ENCODE results near the gene TRNAU1AP.
"Not testable (repeated sequence)": the region's sequence is repeated elsewhere in the genome, so short reads cannot be mapped to it uniquely, and the experiment has no call there.

Gene TRNAU1AP

GRCh38 chr1:28530456-28530855 lies 22.4 kb upstream of the TRNAU1AP start:
- Histone ChIP-seq H3K4me3 (ENCODE audit: low read length) (no peak overlapping the region), H3K36me3 (ENCODE audit: control insufficient read depth, insufficient read depth, low read length) (no peaks in the 10 kb centered on the region), H3K9me3 (ENCODE audit: control insufficient read depth, low read length) (no peaks in the 10 kb centered on the region), H3K27me3 (ENCODE audit: control insufficient read depth, insufficient read depth, low read length) (no peaks in the 10 kb centered on the region), H3K4me1 (ENCODE audit: control insufficient read depth, insufficient read depth, low read length) (no peaks in the 10 kb centered on the region), H3K9ac (ENCODE audit: low read length) (no peak overlapping the region)

GRCh38 chr1:28534671-28535070 lies 18.2 kb upstream of the TRNAU1AP start:
- Histone ChIP-seq H3K4me3 (ENCODE audit: low read length) (no peak overlapping the region), H3K36me3 (ENCODE audit: control insufficient read depth, insufficient read depth, low read length) (no peaks in the 10 kb centered on the region), H3K9ac (ENCODE audit: low read length) (no peak overlapping the region), H3K27me3 (ENCODE audit: control insufficient read depth, insufficient read depth, low read length) (no peaks in the 10 kb centered on the region), H3K9me3 (ENCODE audit: control insufficient read depth, low read length) (no peaks in the 10 kb centered on the region), H3K4me1 (ENCODE audit: control insufficient read depth, insufficient read depth, low read length) (no peaks in the 10 kb centered on the region)

GRCh38 chr1:28535180-28535579 lies 17.7 kb upstream of the TRNAU1AP start:
- Histone ChIP-seq H3K27me3 (ENCODE audit: control insufficient read depth, insufficient read depth, low read length) (no peaks in the 10 kb centered on the region), H3K9me3 (ENCODE audit: control insufficient read depth, low read length) (no peaks in the 10 kb centered on the region), H3K4me1 (ENCODE audit: control insufficient read depth, insufficient read depth, low read length) (no peaks in the 10 kb centered on the region), H3K36me3 (ENCODE audit: control insufficient read depth, insufficient read depth, low read length) (no peaks in the 10 kb centered on the region), H3K9ac (ENCODE audit: low read length) (no peak overlapping the region), H3K4me3 (ENCODE audit: low read length) (no peak overlapping the region)

- no peak overlapping the region for H3K9ac ChIP-seq (ENCODE audit: low read length)
- H3K4me1 ChIP-seq (ENCODE audit: control insufficient read depth, insufficient read depth, low read length), result no peaks in the 10 kb centered on the region
- H3K36me3 ChIP-seq (ENCODE audit: control insufficient read depth, insufficient read depth, low read length), result no peaks in the 10 kb centered on the region
- H3K4me3 ChIP-seq (ENCODE audit: low read length), result no peak overlapping the region
- H3K27me3 ChIP-seq (ENCODE audit: control insufficient read depth, insufficient read depth, low read length), result no peaks in the 10 kb centered on the region
- H3K9me3 ChIP-seq (ENCODE audit: control insufficient read depth, low read length), result no peaks in the 10 kb centered on the region
These were observed 15.3 kb upstream of the TRNAU1AP start for GRCh38 chr1:28537457-28538199.

GRCh38 chr1:28538286-28538685 lies 14.6 kb upstream of the TRNAU1AP start:
- Histone ChIP-seq H3K9ac (ENCODE audit: low read length) (no peak overlapping the region), H3K4me1 (ENCODE audit: control insufficient read depth, insufficient read depth, low read length) (no peaks in the 10 kb centered on the region), H3K9me3 (ENCODE audit: control insufficient read depth, low read length) (no peaks in the 10 kb centered on the region), H3K36me3 (ENCODE audit: control insufficient read depth, insufficient read depth, low read length) (no peaks in the 10 kb centered on the region), H3K27me3 (ENCODE audit: control insufficient read depth, insufficient read depth, low read length) (no peaks in the 10 kb centered on the region), H3K4me3 (ENCODE audit: low read length) (no peak overlapping the region)

GRCh38 chr1:28540651-28541050 lies 12.2 kb upstream of the TRNAU1AP start:
- Histone ChIP-seq H3K27me3 (ENCODE audit: control insufficient read depth, insufficient read depth, low read length) (no peaks in the 10 kb centered on the region), H3K36me3 (ENCODE audit: control insufficient read depth, insufficient read depth, low read length) (no peaks in the 10 kb centered on the region), H3K9ac (ENCODE audit: low read length) (no peak overlapping the region), H3K4me3 (ENCODE audit: low read length) (no peak overlapping the region), H3K9me3 (ENCODE audit: control insufficient read depth, low read length) (no peaks in the 10 kb centered on the region), H3K4me1 (ENCODE audit: control insufficient read depth, insufficient read depth, low read length) (no peaks in the 10 kb centered on the region)

GRCh38 chr1:28541414-28542015 lies 11.4 kb upstream of the TRNAU1AP start:
- not testable (repeated sequence) for H3K9ac ChIP-seq (ENCODE audit: low read length); H3K9me3 ChIP-seq (ENCODE audit: control insufficient read depth, low read length)

GRCh38 chr1:28545246-28545628 lies 7.6 kb upstream of the TRNAU1AP start:
- Histone ChIP-seq H3K36me3 (ENCODE audit: control insufficient read depth, insufficient read depth, low read length) (no peaks in the 10 kb centered on the region), H3K4me3 (ENCODE audit: low read length) (no peak overlapping the region), H3K4me1 (ENCODE audit: control insufficient read depth, insufficient read depth, low read length) (no peaks in the 10 kb centered on the region), H3K9ac (ENCODE audit: low read length) (no peak overlapping the region), H3K9me3 (ENCODE audit: control insufficient read depth, low read length) (no peaks in the 10 kb centered on the region), H3K27me3 (ENCODE audit: control insufficient read depth, insufficient read depth, low read length) (no peaks in the 10 kb centered on the region)

More at GRCh38 chr1:28541414-28542015, 11.4 kb upstream of the TRNAU1AP start:
- not testable (repeated sequence) for H3K27me3 ChIP-seq (ENCODE audit: control insufficient read depth, insufficient read depth, low read length); H3K4me1 ChIP-seq (ENCODE audit: control insufficient read depth, insufficient read depth, low read length); H3K36me3 ChIP-seq (ENCODE audit: control insufficient read depth, insufficient read depth, low read length); H3K4me3 ChIP-seq (ENCODE audit: low read length)

- Histone ChIP-seq H3K4me1 (ENCODE audit: control insufficient read depth, insufficient read depth, low read length) (no peaks in the 10 kb centered on the region), H3K27me3 (ENCODE audit: control insufficient read depth, insufficient read depth, low read length) (no peaks in the 10 kb centered on the region), H3K36me3 (ENCODE audit: control insufficient read depth, insufficient read depth, low read length) (no peaks in the 10 kb centered on the region), H3K9me3 (ENCODE audit: control insufficient read depth, low read length) (no peaks in the 10 kb centered on the region), H3K4me3 (ENCODE audit: low read length) (no peak overlapping the region), H3K9ac (ENCODE audit: low read length) (no peak overlapping the region)
These were observed 4.6 kb upstream of the TRNAU1AP start for GRCh38 chr1:28548318-28548717.

GRCh38 chr1:28551381-28551780 lies 1.5 kb upstream of the TRNAU1AP start:
- Histone ChIP-seq H3K9ac (ENCODE audit: low read length) (no peak overlapping the region), H3K4me1 (ENCODE audit: control insufficient read depth, insufficient read depth, low read length) (no peaks in the 10 kb centered on the region), H3K36me3 (ENCODE audit: control insufficient read depth, insufficient read depth, low read length) (no peaks in the 10 kb centered on the region), H3K9me3 (ENCODE audit: control insufficient read depth, low read length) (no peaks in the 10 kb centered on the region), H3K27me3 (ENCODE audit: control insufficient read depth, insufficient read depth, low read length) (no peaks in the 10 kb centered on the region), H3K4me3 (ENCODE audit: low read length) (no peak overlapping the region)

GRCh38 chr1:28560886-28561285 lies 8.0 kb downstream of the TRNAU1AP start:
- Histone ChIP-seq H3K9me3 (ENCODE audit: control insufficient read depth, low read length) (no peaks in the 10 kb centered on the region), H3K9ac (ENCODE audit: low read length) (no peak overlapping the region), H3K4me1 (ENCODE audit: control insufficient read depth, insufficient read depth, low read length) (no peaks in the 10 kb centered on the region), H3K36me3 (ENCODE audit: control insufficient read depth, insufficient read depth, low read length) (peaks cover 6% of the 10 kb centered on the region), H3K27me3 (ENCODE audit: control insufficient read depth, insufficient read depth, low read length) (no peaks in the 10 kb centered on the region), H3K4me3 (ENCODE audit: low read length) (no peak overlapping the region)

- Histone ChIP-seq H3K9me3 (ENCODE audit: control insufficient read depth, low read length) (no peaks in the 10 kb centered on the region), H3K36me3 (ENCODE audit: control insufficient read depth, insufficient read depth, low read length) (peaks cover 6% of the 10 kb centered on the region), H3K4me1 (ENCODE audit: control insufficient read depth, insufficient read depth, low read length) (no peaks in the 10 kb centered on the region), H3K9ac (ENCODE audit: low read length) (no peak overlapping the region), H3K4me3 (ENCODE audit: low read length) (no peak overlapping the region), H3K27me3 (ENCODE audit: control insufficient read depth, insufficient read depth, low read length) (no peaks in the 10 kb centered on the region)
These were observed 11.4 kb downstream of the TRNAU1AP start for GRCh38 chr1:28564310-28564709.
